ENCODE results near the gene ZNF652.

ZNF652 gene

GRCh38 chr17:49360796-49361128 lies 1.3 kb downstream of the ZNF652 start:
- Mint-ChIP-seq H3K27ac (peak overlapping the region; percentile 86 to 95 (median 94)), H3K4me1 (peaks cover 42% of the 10 kb centered on the region), H3K4me3 (peak overlapping the region; percentile 88 to 96 (median 89)), H3K9me3 (no peaks in the 10 kb centered on the region), H3K36me3 (ENCODE audit: low read depth) (peaks cover 3% of the 10 kb centered on the region), H3K27me3 (ENCODE audit: low read depth) (no peaks in the 10 kb centered on the region)
- TF ChIP-seq CTCF (IDR thresholded peaks at IDR 0.05; ENCODE audit: unreplicated experiment in 3 of 3) = no peak

- peak overlapping the region; percentile 88 to 96 (median 89) for H3K4me3 Mint-ChIP-seq
- peaks cover 3% of the 10 kb centered on the region for H3K36me3 Mint-ChIP-seq (ENCODE audit: low read depth)
- H3K4me1 Mint-ChIP-seq = peaks cover 42% of the 10 kb centered on the region
- no peaks in the 10 kb centered on the region for H3K9me3 Mint-ChIP-seq
- no peaks in the 10 kb centered on the region for H3K27me3 Mint-ChIP-seq (ENCODE audit: low read depth)
- peak overlapping the region; percentile 86 to 95 (median 94) for H3K27ac Mint-ChIP-seq
- no peak for TF ChIP-seq CTCF (IDR thresholded peaks at IDR 0.05; ENCODE audit: unreplicated experiment in 3 of 3)
Measured at GRCh38 chr17:49359990-49360795, 1.9 kb downstream of the ZNF652 start.

GRCh38 chr17:49358641-49359247 lies 3.3 kb downstream of the ZNF652 start:
- TF ChIP-seq CTCF (IDR thresholded peaks at IDR 0.05; ENCODE audit: unreplicated experiment in 3 of 3) = no peak
- H3K36me3 Mint-ChIP-seq (ENCODE audit: low read depth) = peaks cover 3% of the 10 kb centered on the region

GRCh38 chr17:49357516-49357915 lies 4.5 kb downstream of the ZNF652 start:
- Mint-ChIP-seq H3K27ac (no peak overlapping the region), H3K9me3 (no peaks in the 10 kb centered on the region), H3K4me3 (no peak overlapping the region), H3K4me1 (peaks cover 40% of the 10 kb centered on the region), H3K27me3 (ENCODE audit: low read depth) (no peaks in the 10 kb centered on the region), H3K36me3 (ENCODE audit: low read depth) (peaks cover 7% of the 10 kb centered on the region)
- TF ChIP-seq CTCF (IDR thresholded peaks at IDR 0.05; ENCODE audit: unreplicated experiment in 3 of 3) = no peak

More at GRCh38 chr17:49358641-49359247, 3.3 kb downstream of the ZNF652 start:
- Mint-ChIP-seq H3K9me3 (no peaks in the 10 kb centered on the region), H3K4me1 (peaks cover 42% of the 10 kb centered on the region), H3K27me3 (ENCODE audit: low read depth) (no peaks in the 10 kb centered on the region), H3K4me3 (peak overlapping the region; percentile 42 to 96 (median 62)), H3K27ac (peak overlapping the region in 2 of 3 experiments; percentile 20 to 48)

- no peaks in the 10 kb centered on the region for H3K9me3 Mint-ChIP-seq
- H3K4me1 Mint-ChIP-seq = peaks cover 37% of the 10 kb centered on the region
- no peak for TF ChIP-seq CTCF (IDR thresholded peaks at IDR 0.05; ENCODE audit: unreplicated experiment in 3 of 3)
- peaks cover 8% of the 10 kb centered on the region for H3K36me3 Mint-ChIP-seq (ENCODE audit: low read depth)
- H3K4me3 Mint-ChIP-seq = no peak overlapping the region
- no peaks in the 10 kb centered on the region for H3K27me3 Mint-ChIP-seq (ENCODE audit: low read depth)
- no peak overlapping the region for H3K27ac Mint-ChIP-seq
Measured at GRCh38 chr17:49356320-49356719, 5.7 kb downstream of the ZNF652 start.
